ENCODE data around the gene KAZN. TPM values are rescaled to one million over a fixed set of nuclear protein-coding genes. Genes with fewer than 3 reads are reported as not detected.

KAZN gene
- total and polyA plus RNA-seq, 8 donors = 11.1 to 37.5 (median 30.2) TPM

DNA sequence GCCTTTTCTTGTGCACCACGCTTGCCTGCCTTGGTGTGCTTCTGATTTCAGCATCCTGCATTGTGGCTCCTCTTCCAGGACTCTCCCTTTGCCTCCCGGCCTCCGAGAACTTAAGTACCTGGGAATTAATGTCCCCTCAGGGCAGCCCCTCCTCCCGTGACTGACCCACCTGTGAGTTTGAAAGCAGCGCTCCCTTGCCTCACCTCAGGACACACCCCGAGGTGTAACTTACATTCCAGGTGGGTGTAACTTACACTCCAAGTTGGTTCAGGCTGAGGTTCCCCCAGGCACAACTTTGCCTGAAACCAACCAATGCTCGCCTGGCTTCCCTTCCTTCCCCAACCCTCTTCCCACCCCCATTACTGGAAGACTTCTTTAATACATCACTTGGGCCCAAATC, 161.4 kb downstream of the KAZN start:
- Histone ChIP-seq H3K27me3 (no peaks in the 10 kb centered on the region), H3K36me3 (no peaks in the 10 kb centered on the region), H3K4me3 (no peak overlapping the region), H3K27ac (no peak overlapping the region), H3K9me3 (no peaks in the 10 kb centered on the region), H3K4me1 (no peaks in the 10 kb centered on the region)
- TF ChIP-seq, protein P1, sequence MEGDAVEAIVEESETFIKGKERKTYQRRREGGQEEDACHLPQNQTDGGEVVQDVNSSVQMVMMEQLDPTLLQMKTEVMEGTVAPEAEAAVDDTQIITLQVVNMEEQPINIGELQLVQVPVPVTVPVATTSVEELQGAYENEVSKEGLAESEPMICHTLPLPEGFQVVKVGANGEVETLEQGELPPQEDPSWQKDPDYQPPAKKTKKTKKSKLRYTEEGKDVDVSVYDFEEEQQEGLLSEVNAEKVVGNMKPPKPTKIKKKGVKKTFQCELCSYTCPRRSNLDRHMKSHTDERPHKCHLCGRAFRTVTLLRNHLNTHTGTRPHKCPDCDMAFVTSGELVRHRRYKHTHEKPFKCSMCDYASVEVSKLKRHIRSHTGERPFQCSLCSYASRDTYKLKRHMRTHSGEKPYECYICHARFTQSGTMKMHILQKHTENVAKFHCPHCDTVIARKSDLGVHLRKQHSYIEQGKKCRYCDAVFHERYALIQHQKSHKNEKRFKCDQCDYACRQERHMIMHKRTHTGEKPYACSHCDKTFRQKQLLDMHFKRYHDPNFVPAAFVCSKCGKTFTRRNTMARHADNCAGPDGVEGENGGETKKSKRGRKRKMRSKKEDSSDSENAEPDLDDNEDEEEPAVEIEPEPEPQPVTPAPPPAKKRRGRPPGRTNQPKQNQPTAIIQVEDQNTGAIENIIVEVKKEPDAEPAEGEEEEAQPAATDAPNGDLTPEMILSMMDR (IDR thresholded peaks at IDR 0.05) = no peak
- no peak for ATAC-seq
- intact Hi-C loops (cut with DNase I) = no loop called here
- no peak for DNase-seq

DNA sequence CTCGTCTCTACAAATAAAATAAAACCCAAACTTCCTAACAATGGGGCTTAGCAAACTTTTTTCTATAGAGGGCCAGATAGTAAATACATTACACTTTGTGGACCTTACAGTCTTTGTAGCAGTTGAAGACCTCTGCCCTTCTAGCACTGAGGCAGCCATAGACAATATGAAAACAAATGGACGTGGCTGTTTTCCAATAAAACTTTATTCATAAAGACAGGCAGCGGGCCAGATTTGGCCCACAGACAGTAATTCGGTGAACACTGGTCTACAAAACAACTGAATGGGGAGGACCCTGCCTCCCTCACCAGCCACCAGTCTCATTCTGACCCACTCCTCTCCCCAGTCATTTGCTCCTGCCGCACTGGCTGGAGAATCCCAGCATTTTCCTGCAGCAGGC, 162.3 kb downstream of the KAZN start:
- TF ChIP-seq, protein P1 (IDR thresholded peaks at IDR 0.05) = no peak
- Histone ChIP-seq H3K4me1 (no peaks in the 10 kb centered on the region), H3K9me3 (no peaks in the 10 kb centered on the region), H3K36me3 (no peaks in the 10 kb centered on the region), H3K27ac (no peak overlapping the region), H3K27me3 (no peaks in the 10 kb centered on the region), H3K4me3 (no peak overlapping the region)
- no peak for ATAC-seq
- DNase-seq = no peak
- intact Hi-C loops (cut with DNase I) = no loop called here

DNA sequence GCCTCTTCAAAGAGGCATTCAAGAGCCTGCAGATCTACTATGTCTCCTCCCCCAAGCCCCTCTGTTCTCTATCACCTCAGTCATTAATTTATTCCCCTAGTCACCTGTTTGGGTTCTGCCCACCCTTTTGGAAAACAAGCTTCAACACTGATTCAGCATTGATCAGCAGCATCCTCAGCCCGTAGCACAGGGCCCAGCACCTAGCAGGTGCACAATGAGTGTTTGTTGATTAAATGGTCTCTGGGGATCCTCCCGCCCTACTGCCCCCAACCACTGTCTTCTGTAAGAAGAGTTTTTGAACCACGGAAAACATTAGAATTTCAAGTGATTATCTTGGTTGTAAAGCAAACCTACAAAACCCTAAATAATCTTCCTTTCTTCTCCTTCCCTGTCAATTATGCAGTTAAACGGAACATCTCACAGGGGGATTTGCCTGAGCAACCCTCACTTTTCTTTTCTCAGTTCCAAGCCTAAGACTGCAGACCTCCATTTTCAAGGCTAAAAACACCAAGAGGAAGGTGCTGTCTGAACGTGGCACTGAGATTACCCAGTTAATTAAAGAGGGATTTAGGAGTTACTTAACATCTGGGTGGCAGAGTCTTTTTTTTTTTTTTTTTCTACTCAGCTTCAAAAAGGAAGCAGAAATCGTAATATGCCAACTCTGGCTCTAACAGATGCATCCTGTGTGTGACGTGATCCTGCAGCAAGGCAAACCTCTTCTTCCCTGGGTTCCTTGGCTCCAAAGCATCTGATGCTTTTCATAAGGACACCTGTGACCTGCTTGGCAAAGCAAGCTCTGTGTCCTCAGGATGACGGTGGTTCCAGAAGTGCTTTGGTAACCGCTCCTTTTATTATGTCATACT, 163.0 kb downstream of the KAZN start:
- Histone ChIP-seq H3K4me1 (no peaks in the 10 kb centered on the region), H3K36me3 (no peaks in the 10 kb centered on the region), H3K4me3 (no peak overlapping the region), H3K27ac (no peak overlapping the region), H3K9me3 (no peaks in the 10 kb centered on the region), H3K27me3 (no peaks in the 10 kb centered on the region)
- no peak for ATAC-seq
- intact Hi-C loops (cut with DNase I) = no loop called here
- TF ChIP-seq, protein P1 (IDR thresholded peaks at IDR 0.05) = no peak
- no peak for DNase-seq

DNA sequence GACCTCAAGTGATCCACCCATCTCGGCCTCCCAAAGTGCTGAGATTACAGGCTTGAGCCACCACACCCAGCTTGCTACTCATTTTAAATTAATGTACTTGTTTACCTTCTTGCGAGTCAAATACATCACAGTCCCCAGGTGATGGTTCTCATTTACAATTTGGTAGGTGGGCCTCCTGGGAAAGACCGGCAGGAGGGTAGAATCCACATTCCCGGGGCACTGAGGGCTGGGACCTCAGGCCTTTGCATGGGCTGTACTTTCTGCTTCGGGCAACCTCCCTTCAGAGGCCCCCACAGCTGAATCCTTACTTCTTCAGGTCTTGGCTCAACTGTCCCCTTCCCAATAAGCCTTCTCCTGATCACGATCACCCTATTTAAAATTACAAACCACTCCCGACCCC, 165.5 kb downstream of the KAZN start:
- intact Hi-C loops (cut with DNase I) = no loop called here
- no peak overlapping the region for H3K4me3 ChIP-seq
- H3K36me3 ChIP-seq = no peaks in the 10 kb centered on the region
- ATAC-seq (no peak), DNase-seq (no peak)
- H3K27me3 ChIP-seq = no peaks in the 10 kb centered on the region
- no peaks in the 10 kb centered on the region for H3K9me3 ChIP-seq
- no peak overlapping the region for H3K27ac ChIP-seq
- TF ChIP-seq, protein P1 (IDR thresholded peaks at IDR 0.05) = no peak
- H3K4me1 ChIP-seq = no peaks in the 10 kb centered on the region

DNA sequence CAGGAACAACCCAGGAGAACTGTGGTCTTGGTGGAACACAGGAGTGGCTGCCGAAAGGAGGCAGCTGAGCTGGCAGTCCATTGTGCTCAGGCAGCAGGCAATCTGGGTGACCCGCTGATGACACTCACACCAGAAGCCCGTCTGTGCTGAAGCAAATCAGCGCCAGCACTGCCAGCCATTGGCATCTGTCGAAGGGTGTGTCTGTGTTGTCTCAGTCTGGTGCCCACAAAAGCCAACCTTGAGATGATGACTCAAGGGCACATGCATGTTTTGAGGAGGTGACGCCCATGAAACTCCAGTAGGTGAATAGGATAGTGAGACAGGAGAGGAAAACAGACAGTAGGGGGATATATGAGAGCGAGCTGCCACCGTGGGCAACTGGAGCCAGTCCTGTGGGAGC, 167.3 kb downstream of the KAZN start:
- H3K27me3 ChIP-seq = no peaks in the 10 kb centered on the region
- ATAC-seq (no peak), DNase-seq (no peak)
- H3K4me1 ChIP-seq = no peaks in the 10 kb centered on the region
- no peaks in the 10 kb centered on the region for H3K9me3 ChIP-seq
- intact Hi-C loops (cut with DNase I) = no loop called here
- no peaks in the 10 kb centered on the region for H3K36me3 ChIP-seq
- TF ChIP-seq, protein P1 (IDR thresholded peaks at IDR 0.05) = no peak
- H3K27ac ChIP-seq = no peak overlapping the region
- H3K4me3 ChIP-seq = no peak overlapping the region

Data from left lung (tissue), 10 donors.